HG03039 (cell line): ENCODE measurements around the gene PDZD2.

Experiments used
- ATAC-seq: cut with Tn5 transposase; IDR thresholded peaks from one replicate; pipeline ENCODE4 v1.9.1; 2021; ENCODE audit warnings: mild to moderate bottlenecking, moderate library complexity; ENCODE audit not compliant: unreplicated experiment

Gene PDZD2

GRCh38 chr5:32090026-32090754 lies 451.3 kb downstream of the PDZD2 start:
- ATAC-seq = no peak

GRCh38 chr5:32090755-32091128 lies 451.8 kb downstream of the PDZD2 start:
- ATAC-seq = no peak

- peak; percentile 92 for ATAC-seq
Observed at GRCh38 chr5:32092938-32093812, 454.2 kb downstream of the PDZD2 start.

- no peak for ATAC-seq
Observed at GRCh38 chr5:32094691-32095090, 455.8 kb downstream of the PDZD2 start.

GRCh38 chr5:32095261-32095671 lies 456.3 kb downstream of the PDZD2 start:
- ATAC-seq = no peak

- no peak for ATAC-seq
Observed at GRCh38 chr5:32096891-32097595, 458.1 kb downstream of the PDZD2 start.

- ATAC-seq = no peak
Observed at GRCh38 chr5:32098291-32098690, 459.4 kb downstream of the PDZD2 start.

GRCh38 chr5:32098890-32099310 lies 460.0 kb downstream of the PDZD2 start:
- no peak for ATAC-seq

GRCh38 chr5:32099486-32100035 lies 460.6 kb downstream of the PDZD2 start:
- no peak for ATAC-seq

GRCh38 chr5:32100230-32100629 lies 461.3 kb downstream of the PDZD2 start:
- no peak for ATAC-seq

GRCh38 chr5:32100691-32101302 lies 461.9 kb downstream of the PDZD2 start:
- ATAC-seq = no peak

GRCh38 chr5:32102254-32102986 lies 463.5 kb downstream of the PDZD2 start:
- no peak for ATAC-seq

- no peak for ATAC-seq
Observed at GRCh38 chr5:32103521-32103920, 464.6 kb downstream of the PDZD2 start.

- ATAC-seq = no peak
Observed at GRCh38 chr5:32107291-32107690, 468.4 kb downstream of the PDZD2 start.

GRCh38 chr5:32108167-32108566 lies 469.2 kb downstream of the PDZD2 start:
- ATAC-seq = no peak

- ATAC-seq = no peak
Observed at GRCh38 chr5:32109236-32109635, 470.3 kb downstream of the PDZD2 start.

- no peak for ATAC-seq
Observed at GRCh38 chr5:32110111-32110696, 471.3 kb downstream of the PDZD2 start.

GRCh38 chr5:32115985-32116384 lies 477.1 kb downstream of the PDZD2 start:
- ATAC-seq = no peak

GRCh38 chr5:32116574-32117313 lies 477.8 kb downstream of the PDZD2 start:
- ATAC-seq = no peak
